ENCODE results near the gene KCNN1.
"Not testable (repeated sequence)": the region's sequence is repeated elsewhere in the genome, so short reads cannot be mapped to it uniquely, and the experiment has no call there.

The KCNN1 gene

GRCh38 chr19:18029617-18030338 is 62.9 kb downstream of the KCNN1 start:
- no peak for DNase-seq (ENCODE audit: low read depth)

- not testable (repeated sequence) for DNase-seq (ENCODE audit: low read depth)
These were observed 64.5 kb downstream of the KCNN1 start for GRCh38 chr19:18031401-18031800.

GRCh38 chr19:18032102-18032501 is 65.2 kb downstream of the KCNN1 start:
- not testable (repeated sequence) for DNase-seq (ENCODE audit: low read depth)

- DNase-seq (ENCODE audit: low read depth), result no peak
These were observed 74.1 kb downstream of the KCNN1 start for GRCh38 chr19:18041054-18041453.

GRCh38 chr19:18043676-18044075 is 76.8 kb downstream of the KCNN1 start:
- DNase-seq (ENCODE audit: low read depth), result no peak

GRCh38 chr19:18044825-18045304 is 78.0 kb downstream of the KCNN1 start:
- peak; percentile 71 for DNase-seq (ENCODE audit: low read depth)

- no peak for DNase-seq (ENCODE audit: low read depth)
These were observed 78.6 kb downstream of the KCNN1 start for GRCh38 chr19:18045307-18046050.

GRCh38 chr19:18046059-18046718 is 79.3 kb downstream of the KCNN1 start:
- no peak for DNase-seq (ENCODE audit: low read depth)

- no peak for DNase-seq (ENCODE audit: low read depth)
These were observed 82.5 kb downstream of the KCNN1 start for GRCh38 chr19:18049385-18049784.

All from stimulated activated CD8-positive, alpha-beta memory T cell treated with anti-CD3 and anti-CD28 coated beads, Interleukin-15, amount 100 ng/mL, for 1 hour (primary cell).